GM04504 (cell line): ENCODE measurements around the gene ZSCAN31.
"Not testable (repeated sequence)": the region's sequence is repeated elsewhere in the genome, so short reads cannot be mapped to it uniquely, and the experiment has no call there.

Experiments used
- DNase-seq: peaks from one replicate; pipeline ENCODE4 v3.0.0-alpha.2; 2012; ENCODE audit warnings: low read depth

The ZSCAN31 gene

DNA sequence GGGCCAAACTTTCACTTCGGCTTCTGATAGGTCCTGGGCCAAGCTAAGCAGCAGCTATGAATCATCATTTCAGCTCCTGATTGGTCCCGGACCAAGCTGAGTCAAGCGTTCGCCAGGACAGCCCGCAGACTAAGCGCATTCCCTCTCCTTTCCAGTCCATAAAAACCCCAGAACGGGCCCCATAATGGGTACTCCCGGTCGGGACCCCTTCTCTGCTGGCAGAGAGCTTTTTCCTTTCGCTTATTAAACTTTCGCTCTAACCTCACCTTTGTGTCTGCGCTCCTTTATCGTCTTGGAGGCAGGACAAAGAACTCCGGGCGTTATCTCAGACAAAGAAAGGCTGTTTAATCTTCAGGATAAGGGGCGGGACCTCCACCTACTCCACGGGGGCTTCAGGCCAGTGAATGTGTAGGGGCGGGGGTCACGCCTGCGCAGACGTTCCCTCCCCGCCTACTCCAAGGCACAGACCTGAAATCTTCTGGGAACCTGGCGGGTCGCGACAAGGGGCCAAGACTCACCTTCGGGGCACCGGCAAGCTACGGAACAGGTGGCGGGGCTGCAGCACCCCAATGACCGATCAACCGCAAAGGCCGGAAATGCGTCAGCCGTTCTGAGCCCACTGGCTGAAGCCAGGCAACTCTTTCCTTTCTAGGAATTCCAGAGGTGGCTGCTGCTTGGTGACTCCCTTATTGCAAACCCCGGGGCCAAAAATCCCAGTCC, at the start of gene ZSCAN31:
Gene ZSCAN31, minus strand, starts transcription at position 585 of the 720 bp plus-strand sequence. CDS start 6,465 bp downstream, outside the sequence.
- DNase-seq = peak; percentile 94

DNA sequence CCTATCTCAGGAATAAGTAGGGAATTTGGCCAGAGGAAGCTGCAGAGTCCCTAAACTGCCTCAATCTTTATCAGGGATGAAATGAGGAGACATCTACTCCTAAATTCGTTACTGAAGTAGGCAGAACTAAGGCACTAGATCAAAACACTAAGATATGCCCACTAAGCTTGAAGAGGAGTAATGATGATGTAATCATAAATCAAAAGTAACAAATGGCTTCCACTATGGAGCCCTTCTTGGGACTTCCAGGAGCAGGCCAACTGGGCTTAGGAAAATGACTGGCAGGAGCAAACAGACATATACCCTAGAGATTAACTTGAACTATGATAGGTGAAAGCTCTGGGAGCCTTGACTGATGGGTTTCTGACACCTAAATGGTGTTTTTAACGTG, 48.2 kb upstream of the ZSCAN31 start:
- DNase-seq = no peak

DNA sequence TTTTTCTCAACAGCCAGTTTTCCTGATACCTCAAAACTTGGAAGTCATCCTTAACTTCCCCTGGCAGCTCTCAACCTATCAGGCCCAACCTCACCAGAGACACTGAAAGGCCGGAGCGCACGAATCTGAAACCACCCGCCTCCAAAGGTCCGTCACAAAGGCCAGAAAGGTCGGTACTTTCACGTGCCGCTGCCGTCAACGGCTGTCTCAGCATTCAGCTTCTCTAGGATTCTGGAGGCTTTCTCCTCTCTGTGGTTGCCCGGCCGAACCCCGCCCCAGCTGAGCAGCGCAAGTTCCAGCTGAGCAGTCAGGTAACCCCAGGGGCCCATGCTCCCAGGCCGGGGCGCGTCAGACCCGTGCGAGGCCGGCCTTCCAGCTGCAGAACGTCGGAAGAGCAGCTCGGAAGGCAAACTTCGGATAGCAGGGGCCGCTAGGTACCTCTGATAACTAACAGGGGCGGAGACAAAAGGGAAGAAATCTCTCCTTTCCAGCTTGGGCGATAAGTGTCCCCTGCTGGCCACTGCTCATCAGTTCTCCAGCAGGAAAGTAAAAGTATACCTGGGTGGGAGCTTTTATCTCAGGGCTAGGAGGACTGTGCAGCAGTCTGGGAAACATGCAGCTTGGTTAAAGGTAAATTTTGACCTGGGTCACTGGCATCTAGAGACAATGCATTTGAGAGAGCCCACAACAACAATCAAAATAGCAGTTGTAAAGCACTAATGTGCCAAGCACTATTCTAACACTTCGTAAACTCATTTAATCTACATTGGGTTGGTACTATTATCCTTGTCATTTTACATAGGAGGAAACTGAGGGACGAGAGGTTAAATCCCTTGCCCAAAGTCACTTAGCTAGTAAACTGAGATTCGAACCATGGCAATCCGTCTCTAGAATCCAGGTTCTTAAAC, 47.5 kb upstream of the ZSCAN31 start:
- DNase-seq = no peak

DNA sequence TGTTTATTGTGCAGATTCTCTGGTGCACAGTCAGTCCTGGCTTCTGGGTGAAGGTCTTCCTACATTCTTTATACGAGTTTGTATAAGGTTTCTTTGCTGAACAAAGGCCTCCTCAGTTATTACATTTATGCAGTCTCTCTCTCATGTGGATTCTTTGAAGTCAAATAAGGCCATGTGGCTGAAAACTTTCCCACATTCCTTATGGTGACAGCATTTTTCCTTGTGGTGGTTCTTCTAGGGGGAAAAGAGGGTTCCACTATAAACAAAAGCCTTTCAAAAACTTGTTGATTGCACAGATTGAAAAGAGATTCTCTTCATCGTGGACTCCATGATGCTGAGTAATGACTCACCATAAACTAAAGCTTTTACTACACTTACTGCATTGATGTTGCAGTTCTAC, 44.4 kb upstream of the ZSCAN31 start:
- DNase-seq = no peak

DNA sequence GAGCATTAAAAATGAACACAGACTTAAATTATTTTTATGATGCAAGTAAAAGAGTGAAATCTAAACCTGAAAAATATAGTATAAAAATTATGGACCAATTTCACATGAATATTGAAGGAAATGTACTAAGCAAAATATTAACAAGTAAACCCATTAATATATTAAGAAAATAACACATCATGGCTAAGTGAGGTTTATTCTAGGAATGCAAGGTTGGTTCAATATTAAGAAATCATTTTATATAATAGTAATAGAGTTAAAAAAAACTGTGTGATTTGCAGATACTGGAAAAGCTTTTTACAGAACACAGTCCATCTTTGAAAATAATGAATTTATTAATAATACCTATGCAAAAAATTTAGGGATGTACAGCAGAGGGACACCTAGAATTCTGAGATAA, 42.7 kb upstream of the ZSCAN31 start:
- no peak for DNase-seq

DNA sequence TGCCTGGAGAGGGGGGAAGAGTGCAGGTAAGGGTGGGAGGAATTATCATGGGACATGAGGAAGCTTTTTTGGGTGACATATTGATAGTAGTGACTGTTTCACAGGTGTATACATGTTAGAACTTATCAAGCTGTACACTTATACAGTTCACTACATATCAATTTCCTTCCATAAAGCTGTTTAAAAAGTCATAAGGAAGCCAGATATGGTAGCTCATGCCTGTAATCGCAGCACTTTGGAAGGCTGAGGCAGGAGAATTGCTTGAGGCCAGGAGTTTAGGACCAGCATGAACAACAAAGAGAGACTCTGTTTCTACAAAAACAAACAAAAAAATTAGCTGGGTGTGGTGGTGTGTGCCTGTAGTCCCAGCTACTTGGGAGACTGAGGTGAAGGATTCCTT, 41.9 kb upstream of the ZSCAN31 start:
- DNase-seq = no peak

DNA sequence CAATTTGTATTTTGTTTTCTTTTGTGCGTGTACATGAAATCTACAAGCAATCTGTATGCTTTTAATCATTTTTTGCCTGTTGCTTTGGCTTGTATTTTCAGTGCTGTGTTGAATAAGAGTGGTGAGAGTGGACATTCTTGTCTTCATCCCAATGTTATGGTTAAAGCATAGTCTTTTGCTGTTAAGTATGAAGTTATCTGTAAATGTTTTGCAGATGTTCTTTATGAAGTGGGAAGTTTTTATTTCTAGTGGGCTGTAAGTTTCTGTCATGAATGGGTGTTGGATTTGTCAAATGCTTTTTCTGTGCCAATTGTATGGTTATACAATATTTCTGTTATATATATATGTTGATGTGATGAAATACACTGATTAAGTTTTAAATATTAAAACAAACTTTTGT, 38.0 kb upstream of the ZSCAN31 start:
- DNase-seq = no peak

DNA sequence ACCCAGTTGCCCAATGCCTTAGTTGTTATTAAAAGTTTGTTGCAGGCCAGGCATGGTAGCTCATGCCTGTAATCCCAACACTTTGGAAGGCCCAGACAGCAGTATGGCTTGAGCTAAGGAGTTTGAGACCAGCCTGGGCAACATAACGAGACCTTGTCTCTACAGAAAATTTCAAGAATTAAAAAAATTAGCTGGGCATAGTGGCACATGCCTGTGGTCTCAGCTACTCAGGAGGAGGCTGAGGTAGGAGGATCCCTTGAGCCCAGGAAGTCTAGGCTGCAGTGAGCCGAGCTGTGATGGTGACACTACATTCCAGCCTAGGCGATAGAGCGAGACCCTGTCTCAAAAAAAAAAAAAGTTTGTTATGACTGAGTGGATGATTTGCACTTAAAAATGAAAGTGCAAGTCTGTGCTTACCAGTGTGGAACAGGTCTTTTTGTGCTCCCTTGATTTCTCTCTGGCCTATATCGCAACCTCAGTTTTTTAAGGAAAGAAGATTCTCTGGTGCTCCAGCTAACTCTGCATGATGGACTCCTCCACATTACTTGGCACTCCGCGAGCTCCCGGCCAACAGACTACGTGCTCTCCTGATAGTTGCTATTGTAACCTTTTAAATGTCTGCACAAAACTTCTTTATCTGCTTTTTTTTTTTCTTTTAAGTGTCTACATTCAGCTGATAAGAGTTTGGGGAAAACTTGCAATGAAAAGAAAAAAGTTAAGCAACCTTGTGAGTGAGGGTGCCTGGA, 35.9 kb upstream of the ZSCAN31 start:
- DNase-seq = no peak

DNA sequence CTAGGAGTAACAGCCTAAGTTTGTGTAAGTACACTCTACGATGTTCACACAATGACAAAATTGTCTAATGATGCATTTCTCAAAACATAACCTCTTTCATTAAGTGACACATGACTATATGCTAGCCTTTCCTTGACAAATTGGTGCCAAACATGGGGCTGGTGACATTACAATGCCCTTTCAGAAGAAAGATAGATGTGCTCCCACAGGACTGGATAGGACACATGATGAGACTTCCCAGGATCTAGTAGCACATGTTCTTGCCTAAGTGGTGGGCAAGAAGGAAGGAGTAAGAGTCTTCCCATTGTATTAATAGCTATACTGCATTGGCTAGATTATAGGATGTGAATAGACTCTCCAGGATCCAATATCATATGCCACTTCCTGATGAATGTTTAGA, 35.3 kb upstream of the ZSCAN31 start:
- no peak for DNase-seq

DNA sequence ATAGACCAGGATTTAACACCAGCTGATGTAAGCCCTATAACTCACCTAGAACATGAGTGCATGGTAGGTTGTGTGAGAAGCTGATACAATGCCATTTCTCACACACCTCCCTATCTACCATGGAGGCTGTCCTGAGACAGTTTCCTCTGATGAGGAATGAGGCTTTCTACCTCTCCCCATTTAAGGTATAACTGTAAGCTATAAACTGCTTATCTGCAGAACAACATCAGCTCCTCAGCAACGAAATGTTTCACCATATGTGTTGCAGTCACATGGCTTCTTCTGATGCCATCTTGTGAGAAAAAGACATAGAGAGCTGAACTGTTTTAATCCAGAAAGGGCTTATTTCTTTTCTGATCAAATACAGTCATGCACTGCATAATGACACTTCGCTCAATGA, 34.5 kb upstream of the ZSCAN31 start:
- no peak for DNase-seq

DNA sequence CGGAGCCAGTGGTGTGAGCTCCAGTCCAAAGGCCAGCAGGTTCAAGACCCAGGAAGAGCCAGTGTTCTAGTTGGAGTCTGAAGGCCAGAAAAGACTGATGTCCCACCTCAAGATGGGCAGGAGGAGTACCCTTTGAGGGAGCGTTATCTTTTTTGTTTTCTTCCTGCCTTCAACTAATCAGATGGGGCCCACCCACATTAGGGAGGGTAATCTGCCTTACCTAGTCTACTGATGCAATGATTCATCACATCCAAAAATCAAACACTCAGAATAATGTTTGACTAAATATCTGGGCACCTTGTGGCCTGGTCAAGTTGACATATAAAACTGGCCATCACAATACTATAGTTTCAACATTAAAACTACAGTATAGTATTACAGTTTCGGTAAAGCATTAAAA, 33.5 kb upstream of the ZSCAN31 start:
- no peak for DNase-seq

DNA sequence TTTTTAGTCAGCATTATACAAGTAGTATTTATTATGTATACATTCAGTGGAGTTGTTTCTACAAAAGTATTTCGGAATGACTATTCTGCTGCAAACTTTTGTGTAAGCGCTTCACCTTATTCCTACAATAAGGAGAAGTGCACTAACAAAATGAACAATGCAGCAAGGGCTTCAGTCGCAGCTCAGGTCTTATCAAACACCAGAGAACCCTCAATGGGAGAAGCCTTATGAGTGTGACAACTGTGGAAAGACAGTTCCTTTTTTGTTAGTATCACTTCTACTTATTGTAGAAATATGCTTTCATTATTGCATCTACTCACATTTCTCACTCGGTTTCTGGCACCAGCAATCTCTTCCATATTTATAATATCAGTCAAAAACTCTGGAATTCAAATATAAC, 32.6 kb upstream of the ZSCAN31 start:
- no peak for DNase-seq

DNA sequence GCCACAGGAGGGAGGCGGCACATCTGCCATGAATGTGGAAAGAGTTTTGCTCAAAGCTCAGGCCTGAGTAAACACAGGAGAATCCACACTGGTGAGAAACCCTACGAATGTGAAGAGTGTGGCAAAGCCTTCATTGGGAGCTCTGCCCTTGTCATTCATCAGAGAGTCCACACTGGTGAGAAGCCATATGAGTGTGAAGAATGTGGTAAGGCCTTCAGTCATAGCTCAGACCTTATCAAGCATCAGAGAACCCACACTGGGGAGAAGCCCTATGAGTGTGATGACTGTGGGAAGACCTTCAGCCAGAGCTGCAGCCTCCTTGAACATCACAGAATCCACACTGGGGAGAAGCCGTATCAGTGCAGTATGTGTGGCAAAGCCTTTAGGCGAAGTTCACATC, 29.6 kb upstream of the ZSCAN31 start:
- not testable (repeated sequence) for DNase-seq

DNA sequence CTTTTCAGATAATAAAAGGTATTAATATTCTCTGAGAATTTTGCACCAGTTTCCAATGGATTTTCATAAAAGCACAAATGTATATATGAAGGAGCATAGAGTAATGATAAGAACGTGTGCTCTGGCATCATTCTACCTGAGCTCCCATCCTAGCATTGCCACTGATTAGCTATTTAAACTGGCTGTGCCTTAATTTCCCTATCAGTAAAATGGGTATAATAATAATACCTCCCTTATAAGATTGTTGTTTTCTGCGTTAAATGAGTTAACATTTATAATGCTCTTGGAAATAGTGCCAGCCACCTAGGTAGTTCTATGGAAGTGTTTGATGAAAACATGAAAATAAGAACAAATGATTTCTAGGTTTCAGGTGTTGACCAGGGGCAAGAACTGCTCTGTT, 25.0 kb upstream of the ZSCAN31 start:
- no peak for DNase-seq

DNA sequence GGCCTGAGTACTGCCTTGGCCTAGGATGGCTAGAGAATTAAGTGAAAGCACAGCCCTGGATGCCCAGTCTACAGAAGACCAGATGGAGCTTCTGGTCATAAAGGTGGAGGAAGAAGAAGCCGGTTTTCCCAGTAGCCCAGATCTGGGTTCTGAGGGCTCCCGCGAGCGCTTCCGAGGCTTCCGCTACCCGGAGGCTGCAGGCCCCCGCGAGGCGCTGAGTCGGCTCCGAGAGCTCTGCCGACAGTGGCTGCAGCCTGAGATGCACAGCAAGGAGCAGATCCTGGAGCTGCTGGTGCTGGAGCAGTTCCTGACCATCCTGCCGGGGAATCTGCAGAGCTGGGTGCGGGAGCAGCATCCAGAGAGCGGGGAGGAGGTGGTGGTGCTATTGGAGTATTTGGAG, 23.6 kb upstream of the ZSCAN31 start:
- DNase-seq = not testable (repeated sequence)

DNA sequence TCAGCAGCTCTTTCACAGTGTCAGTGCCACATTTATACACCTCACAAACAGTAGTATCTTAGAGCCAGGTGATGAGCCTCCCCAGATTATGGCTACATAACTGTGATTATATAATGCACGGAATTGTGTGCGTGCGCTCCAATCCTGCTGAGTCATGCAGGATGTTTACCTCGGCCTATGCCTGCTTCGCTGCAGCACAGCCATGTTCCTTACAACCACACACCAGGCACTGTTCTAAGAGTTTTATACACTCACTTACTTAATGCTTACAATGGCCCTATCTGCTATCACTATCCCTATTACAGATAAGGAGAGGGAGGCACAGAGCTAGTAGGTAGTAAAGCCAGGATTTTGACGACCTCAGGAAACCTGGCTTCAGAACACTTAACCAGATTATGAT, 21.1 kb upstream of the ZSCAN31 start:
- DNase-seq = no peak

DNA sequence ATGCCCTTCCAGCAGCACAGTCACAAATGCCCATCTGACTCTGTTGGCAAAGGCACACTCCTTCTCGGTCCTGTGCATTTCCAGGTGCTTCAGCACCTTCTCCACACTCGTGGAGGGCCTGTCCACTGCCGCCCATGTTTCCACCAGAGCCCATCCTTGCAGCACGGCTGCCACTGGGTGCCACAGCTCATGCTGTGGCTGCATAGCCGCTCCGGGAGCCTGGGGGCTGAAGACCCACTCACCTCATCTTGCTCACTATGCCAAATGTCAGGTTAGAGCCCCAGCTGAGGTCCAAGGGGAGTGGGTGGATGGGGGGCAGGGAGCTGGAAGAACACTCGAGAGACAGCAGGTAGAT, 20.7 kb upstream of the ZSCAN31 start:
- no peak for DNase-seq

DNA sequence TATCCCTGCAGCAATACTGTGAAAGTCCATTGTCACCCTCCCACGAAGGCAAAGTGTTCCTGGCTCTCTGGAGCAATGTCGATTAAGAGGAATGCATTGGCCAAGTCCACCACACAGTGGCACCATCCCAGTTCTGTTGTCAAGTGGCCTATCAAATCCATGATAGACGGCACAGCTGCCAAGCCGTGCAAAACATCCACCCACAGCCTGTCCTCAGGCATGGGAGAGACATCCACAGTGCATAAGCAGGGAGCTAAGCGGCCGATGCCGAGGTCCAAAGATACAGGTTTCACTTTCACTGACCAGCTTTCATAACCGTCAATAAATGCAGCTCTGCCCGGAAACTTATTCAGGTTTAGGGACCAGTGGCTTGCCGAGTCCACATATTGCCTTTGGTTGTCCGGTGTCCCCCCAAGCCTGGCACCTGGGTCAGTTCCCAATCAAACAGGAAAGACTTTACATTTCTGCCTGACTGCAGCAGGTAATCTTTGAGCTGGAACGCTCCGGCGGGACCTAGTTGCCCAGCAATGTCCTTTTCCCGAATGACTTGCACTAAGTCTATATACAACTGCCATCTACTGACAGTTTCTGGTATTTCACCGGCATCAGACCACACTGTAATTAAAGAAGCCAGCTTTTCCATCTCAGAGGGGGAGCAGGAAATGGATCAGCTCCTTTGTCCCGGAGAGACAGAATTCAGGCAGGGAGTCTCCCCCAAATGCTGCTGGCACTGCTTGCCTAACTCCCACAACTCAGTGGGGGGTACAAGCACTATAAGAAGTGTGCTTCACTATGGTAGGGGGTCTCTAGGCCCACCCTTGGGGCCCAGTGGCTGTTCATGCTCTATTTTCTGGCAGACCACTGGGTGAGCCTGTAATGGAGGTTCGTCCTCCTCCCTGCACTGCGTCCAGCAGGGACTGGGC, 20.1 kb upstream of the ZSCAN31 start:
- DNase-seq = peak; percentile 73

DNA sequence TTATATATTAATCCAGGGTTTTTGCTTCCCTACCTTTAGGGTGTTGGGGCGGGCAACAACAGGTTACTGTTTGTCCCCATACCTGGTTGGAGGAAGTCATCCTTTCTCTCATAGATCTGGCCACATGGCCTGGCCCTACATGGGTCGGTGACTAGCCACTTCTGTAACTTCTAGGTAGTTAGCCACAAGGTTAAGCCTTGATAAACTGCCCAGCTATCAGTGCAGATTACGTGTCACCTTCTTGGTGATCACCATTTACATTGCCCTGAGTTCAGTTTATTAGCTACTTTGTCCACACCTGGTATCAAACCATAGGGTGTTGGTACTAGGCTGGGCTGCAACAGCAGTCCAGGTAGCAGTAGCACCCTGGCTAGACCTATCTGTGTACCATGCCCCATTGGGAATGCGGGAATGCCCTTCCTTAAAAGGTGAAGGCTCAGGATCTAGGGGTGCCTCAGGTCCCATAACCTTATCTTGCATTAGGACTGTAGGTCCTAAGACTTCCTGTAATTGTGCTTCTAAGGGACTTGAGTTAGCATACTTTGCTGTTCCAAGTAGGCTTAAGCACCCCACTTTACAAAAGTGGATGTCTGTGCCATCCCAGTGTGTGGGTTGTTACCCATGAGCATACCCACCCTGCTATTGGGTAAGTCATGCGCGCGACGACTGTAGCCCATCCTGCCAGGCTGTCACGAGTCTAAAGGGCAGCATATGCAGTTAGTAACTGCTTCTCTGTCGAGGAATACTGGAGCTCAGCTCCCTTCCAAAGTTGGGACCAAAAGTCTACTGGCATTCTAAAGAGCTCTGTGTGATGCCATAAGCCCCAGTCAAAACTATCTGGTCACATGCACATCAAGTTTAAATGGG, 19.0 kb upstream of the ZSCAN31 start:
- no peak for DNase-seq

DNA sequence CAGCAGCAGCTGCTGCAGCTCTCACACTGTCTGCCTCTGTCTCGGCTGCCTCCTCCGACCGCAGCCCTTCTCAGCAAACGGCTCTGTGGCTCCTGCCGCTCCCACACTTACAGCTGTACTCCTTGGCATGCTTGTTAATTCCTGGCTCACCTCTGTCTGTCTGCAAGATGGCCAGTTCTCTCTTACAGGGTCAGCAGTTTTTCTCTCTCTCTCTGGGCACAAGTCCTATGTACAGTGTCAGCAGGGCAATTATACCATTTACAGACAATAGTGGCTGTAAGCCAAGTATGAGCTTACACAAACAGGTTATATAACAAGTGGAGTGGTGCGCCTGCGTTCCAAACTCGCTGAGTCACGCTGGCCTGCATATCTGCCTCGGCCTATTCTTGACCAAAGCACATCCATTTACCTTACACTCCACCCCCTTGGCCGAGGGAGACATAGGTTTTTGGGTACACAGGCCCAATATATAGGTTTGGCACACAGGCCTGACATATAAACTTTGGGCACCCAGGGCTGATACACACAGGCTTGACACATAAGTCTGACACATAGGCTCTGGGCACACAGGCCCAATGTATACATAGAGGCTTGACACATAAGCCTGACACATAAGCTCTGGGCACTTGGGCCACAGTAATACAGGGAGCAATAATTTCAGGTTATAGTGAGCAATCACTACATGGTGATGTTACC, 18.2 kb upstream of the ZSCAN31 start:
- no peak for DNase-seq
